SK-N-SH (cell line): ENCODE results near the gene FAM216A. TPM values are rescaled to one million over a fixed set of nuclear protein-coding genes. Genes with fewer than 3 reads are reported as not detected.

Experiments
- CTCF ChIA-PET: fragments of 300-600, 350-600 bp; formaldehyde crosslinking; extraction: SDS; loops from one replicate; lab custom pipeline; 2021; lab: Yijun Ruan, JAX
- POLR2A ChIA-PET: fragments of 350-600 bp; sonication (Branson Sonifier 250); formaldehyde crosslinking; extraction: SDS; loops from one replicate; lab custom pipeline; 2020; ENCODE audit warnings: antibody characterized with exemption, inconsistent platforms; lab: Yijun Ruan, JAX
- DNase-seq: peaks from one replicate; pipeline ENCODE4 v3.0.0; 2012
- H2AFZ ChIP-seq: fragments of 200-600 bp; sonication (generic); 2 replicates; pipeline ENCODE4 v1.8.1; 2016; ENCODE audit warnings: antibody characterized with exemption, mild to moderate bottlenecking, low read depth
- H3F3A ChIP-seq: fragments of 200-600 bp; sonication (generic); replicated peaks from 2 replicates; pipeline ENCODE3; 2016; ENCODE audit warnings: antibody characterized with exemption, mild to moderate bottlenecking; ENCODE audit not compliant: insufficient read depth
- H3K27ac ChIP-seq, 2 experiments: fragments of 200-500 bp in 1 of 2; fragments of 200-600 bp in 1 of 2; sonication (Bioruptor generic) in 1 of 2; sonication (generic), shearing (Covaris generic) in 1 of 2; 2 replicates each; pipeline versions ENCODE4 v1.5.1 to v1.6.1; 2014 to 2016; ENCODE audit warnings: low read depth in 2 of 2, inconsistent platforms in 1 of 2, low read length in 1 of 2, mild to moderate bottlenecking in 1 of 2, mixed read lengths in 1 of 2
- H3K27me3 ChIP-seq: fragments of 200-600 bp; sonication (generic), shearing (Covaris generic); 2 replicates; pipeline ENCODE4 v1.6.1; 2016; ENCODE audit warnings: mixed run types; ENCODE audit not compliant: insufficient read depth
- H3K36me3 ChIP-seq, 2 experiments: fragments of 200-500 bp in 1 of 2; fragments of 200-600 bp in 1 of 2; sonication (Bioruptor generic) in 1 of 2; sonication (generic) in 1 of 2; replicated peaks in 1 of 2; 2 replicates each; pipeline versions ENCODE3 to v1.5.1; 2014 to 2016; ENCODE audit warnings: low read length in 1 of 2, mild to moderate bottlenecking in 1 of 2; ENCODE audit not compliant: insufficient read depth in 2 of 2, control insufficient read depth in 1 of 2
- H3K4me1 ChIP-seq, 2 experiments: fragments of 200-500 bp in 1 of 2; fragments of 200-600 bp in 1 of 2; sonication (Bioruptor generic) in 1 of 2; sonication (generic), shearing (Covaris generic) in 1 of 2; 2 replicates each; pipeline versions ENCODE4 v1.5.1 to v1.6.1; 2014 to 2016; ENCODE audit warnings: low read depth in 1 of 2, low read length in 1 of 2, mixed run types in 1 of 2; ENCODE audit not compliant: insufficient read depth in 2 of 2, control insufficient read depth in 1 of 2
- H3K4me2 ChIP-seq: fragments of 200-600 bp; sonication (generic), shearing (Covaris generic); 2 replicates; pipeline ENCODE4 v1.6.1; 2017; ENCODE audit warnings: mixed run types
- H3K4me3 ChIP-seq, 2 experiments: fragments of 200-500 bp in 1 of 2; fragments of 200-600 bp in 1 of 2; sonication (Bioruptor generic) in 1 of 2; sonication (generic), shearing (Covaris generic) in 1 of 2; 2 replicates each; pipeline versions ENCODE4 v1.5.1 to v1.8.1; 2014 to 2016; ENCODE audit warnings: low read depth in 2 of 2, inconsistent platforms in 1 of 2, low read length in 1 of 2, mild to moderate bottlenecking in 1 of 2, mixed read lengths in 1 of 2, moderate library complexity in 1 of 2
- H3K79me2 ChIP-seq: fragments of 200-600 bp; sonication (generic); 2 replicates; pipeline ENCODE4 v1.8.1; 2017; ENCODE audit warnings: mild to moderate bottlenecking; ENCODE audit not compliant: insufficient read depth
- H3K9ac ChIP-seq: fragments of 200-600 bp; sonication (generic); 2 replicates; pipeline ENCODE4 v1.6.1; 2017; ENCODE audit warnings: mixed run types
- H3K9me2 ChIP-seq: fragments of 200-600 bp; sonication (generic); 2 replicates; pipeline ENCODE4 v1.6.1; 2017; ENCODE audit warnings: mixed run types
- H3K9me3 ChIP-seq: fragments of 200-600 bp; sonication (generic); 2 replicates; pipeline ENCODE4 v1.6.1; 2017; ENCODE audit warnings: mixed run types, mild to moderate bottlenecking, moderate library complexity
- H4K20me1 ChIP-seq: fragments of 200-600 bp; sonication (generic); 2 replicates; pipeline ENCODE4 v1.6.1; 2017; ENCODE audit warnings: mild to moderate bottlenecking, mixed run types; ENCODE audit not compliant: insufficient read depth
- CHD2 ChIP-seq: fragments of 150-350 bp; IDR thresholded peaks from 2 replicates; pipeline ENCODE4 v1.6.1; 2018; ENCODE audit warnings: low read length; ENCODE audit not compliant: partially characterized antibody
- ELF1 ChIP-seq: IDR thresholded peaks from 2 replicates; pipeline ENCODE4 v1.4.0; 2012
- EZH2phosphoT487 ChIP-seq: fragments of 200-600 bp; sonication (generic); IDR thresholded peaks from 2 replicates; pipeline ENCODE4 v1.6.1; 2017; ENCODE audit warnings: low read depth, mixed run types, mild to moderate bottlenecking, antibody characterized with exemption, moderate library complexity, borderline replicate concordance
- FOSL2 ChIP-seq: IDR thresholded peaks from 2 replicates; pipeline ENCODE4 v1.4.0; 2012; ENCODE audit warnings: low read depth, mild to moderate bottlenecking, moderate library complexity, borderline replicate concordance
- FOXJ3 ChIP-seq: sonication (generic); formaldehyde crosslinking; IDR thresholded peaks from 2 replicates; pipeline ENCODE4 v1.5.1; 2020; ENCODE audit warnings: mild to moderate bottlenecking, missing genetic modification reagents
- FOXM1 ChIP-seq: IDR thresholded peaks from 2 replicates; pipeline ENCODE4 v1.4.0; 2012; ENCODE audit warnings: low read depth, mild to moderate bottlenecking
- GABPA ChIP-seq: IDR thresholded peaks from 2 replicates; pipeline ENCODE4 v1.4.0; 2012; ENCODE audit warnings: low read depth, mild to moderate bottlenecking
- GATA2 ChIP-seq: sonication (generic); formaldehyde crosslinking; IDR thresholded peaks from 2 replicates; pipeline ENCODE4 v1.5.0; 2020; ENCODE audit warnings: mild to moderate bottlenecking, missing genetic modification reagents
- IRF3 ChIP-seq: fragments of 150-350 bp; IDR thresholded peaks from 2 replicates; pipeline ENCODE4 v1.6.1; 2016; ENCODE audit warnings: mild to moderate bottlenecking, low read depth, low read length
- NFIC ChIP-seq: IDR thresholded peaks from 2 replicates; pipeline ENCODE4 v1.4.0; 2012; ENCODE audit warnings: borderline replicate concordance
- PBX3 ChIP-seq: IDR thresholded peaks from 2 replicates; pipeline ENCODE4; 2012
- RAD21 ChIP-seq: IDR thresholded peaks from 2 replicates; pipeline ENCODE4 v1.6.1; 2012; ENCODE audit warnings: mild to moderate bottlenecking, low read length
- RCOR1 ChIP-seq: fragments of 150-350 bp; IDR thresholded peaks from 2 replicates; pipeline ENCODE4 v1.6.1; 2017; ENCODE audit warnings: antibody characterized with exemption, low read length
- SIN3A ChIP-seq: IDR thresholded peaks from 2 replicates; pipeline ENCODE4 v1.6.1; 2012; ENCODE audit warnings: low read depth, mild to moderate bottlenecking, low read length, moderate library complexity, borderline replicate concordance
- TAF1 ChIP-seq: IDR thresholded peaks from 2 replicates; pipeline ENCODE4 v1.6.1; 2012; ENCODE audit warnings: low read depth, mild to moderate bottlenecking, low read length, moderate library complexity, borderline replicate concordance
- TCF12 ChIP-seq: IDR thresholded peaks from 2 replicates; pipeline ENCODE4 v1.4.0; 2012
- YY1 ChIP-seq: IDR thresholded peaks from 2 replicates; pipeline ENCODE4 v1.4.0; 2012; ENCODE audit warnings: low read depth, mild to moderate bottlenecking
- WGBS: methylation state at CpG from one replicate; pipeline ENCODE4 v1.1.6; 2017; ENCODE audit warnings: low lambda C conversion rate; 5-methylcytosine and 5-hydroxymethylcytosine counted together
- polyA plus RNA-seq, 3 experiments: library from polyadenylated mRNA; depleted of rRNA; stranded (reverse); fragments of >200 nt; gene quantifications; 2 replicates each; pipeline ENCODE4 v1.2.3, GENCODE V29; 2012
- TF ChIP-seq, protein P1 (sequence below): IDR thresholded peaks from 2 replicates; pipeline ENCODE4 v1.4.0; 2012; ENCODE audit warnings: low read depth
- TF ChIP-seq, protein P2 (sequence below): fragments of 150-350 bp; IDR thresholded peaks from 2 replicates; pipeline ENCODE4 v1.6.1; 2017; ENCODE audit warnings: antibody characterized with exemption, low read length, low read depth, borderline replicate concordance

FAM216A gene
- polyA plus RNA-seq, 1 of the 3 experiments (the other 2 are of a cell fraction): 29.8 TPM

- no peak for TF ChIP-seq IRF3
- no peak for TF ChIP-seq TCF12
Measured at GRCh38 chr12:110498984-110499706, 30.5 kb downstream of the FAM216A start (continued).

- ChIA-PET POLR2A (no interaction called here), CTCF (interaction anchor here (0.8 to 2.1 kb wide), 4 partner anchors 32 to 101 kb away, joined by 3 to 11 read pairs (median 4); partner anchors contain the start of gene FAM216A)
- Histone ChIP-seq H3K27ac (peak overlapping the region; percentile 70 to 79), H3K4me2 (peak overlapping the region; percentile 91), H3F3A (peaks cover 17% of the 10 kb centered on the region), H3K27me3 (no peaks in the 10 kb centered on the region), H3K9ac (peak overlapping the region; percentile 87), H3K79me2 (peaks cover 55% of the 10 kb centered on the region), H2AFZ (peak overlapping the region; percentile 40; the same call in 1 of the 2 replicates), H4K20me1 (peaks cover 8% of the 10 kb centered on the region; the same call in 1 of the 2 replicates), H3K9me2 (no peaks in the 10 kb centered on the region), H3K36me3 (peaks cover 16 to 23% of the 10 kb centered on the region in 2 experiments), H3K9me3 (no peaks in the 10 kb centered on the region), H3K4me1 (peaks cover 10 to 20% of the 10 kb centered on the region in 2 experiments; a peak in 3 of 4 replicates), H3K4me3 (peak overlapping the region; percentile 85 to 94)
- TF ChIP-seq TCF12 (no peak), ELF1 (0 out of 2 replicates have a peak, but pooled peaks have one; percentile 11), TAF1 (peak; percentile 38; the same call in 1 of the 2 replicates)
- WGBS: 0% methylated on average over 17 of the region's 17 CpGs
- DNase-seq: peak; percentile 62
Measured at GRCh38 chr12:110501399-110501751, 32.7 kb downstream of the FAM216A start.

GRCh38 chr12:110501752-110502738, 33.4 kb downstream of the FAM216A start, which contains the start of the genes RAD9B and VPS29:
RAD9B (plus strand) TSS chr12:110502331; CDS start chr12:110502338, 7 bp downstream.
VPS29 (minus strand) TSS chr12:110502111; CDS start chr12:110502051, 60 bp downstream.
- H3F3A ChIP-seq: peaks cover 17% of the 10 kb centered on the region
- H2AFZ ChIP-seq: peak within 1 kb of the TSS; percentile 87
- peaks cover 8% of the 10 kb centered on the region; the same call in 1 of the 2 replicates for H4K20me1 ChIP-seq
- ChIA-PET POLR2A (no interaction called here), CTCF (interaction anchor here (1.0 to 1.6 kb wide), 3 partner anchors 34 to 100 kb away, joined by 5 to 7 read pairs (median 5); partner anchors contain the start of genes ARPC3, FAM216A and GPN3)
- WGBS: 22% methylated on average over 44 of the region's 61 CpGs
- peak within 1 kb of the TSS; percentile 85 to 94 for H3K4me3 ChIP-seq
- H3K27me3 ChIP-seq: no peaks in the 10 kb centered on the region
- no peaks in the 10 kb centered on the region for H3K9me2 ChIP-seq
- no peaks in the 10 kb centered on the region for H3K9me3 ChIP-seq
- peaks cover 10 to 20% of the 10 kb centered on the region in 2 experiments; a peak in 3 of 4 replicates for H3K4me1 ChIP-seq
- H3K36me3 ChIP-seq: peaks cover 10 to 18% of the 10 kb centered on the region in 2 experiments
- H3K4me2 ChIP-seq: peak within 1 kb of the TSS; percentile 91
- H3K79me2 ChIP-seq: peaks cover 48% of the 10 kb centered on the region
- peak within 1 kb of the TSS; percentile 87 for H3K9ac ChIP-seq
- peak; percentile 93 for DNase-seq
- H3K27ac ChIP-seq: peak within 1 kb of the TSS; percentile 70 to 79
- TF ChIP-seq GATA2 (CRISPR knock-in tag): no peak
- TF ChIP-seq RCOR1: 0 out of 2 replicates have a peak, but pooled peaks have one; percentile 24
- TF ChIP-seq, protein P1, sequence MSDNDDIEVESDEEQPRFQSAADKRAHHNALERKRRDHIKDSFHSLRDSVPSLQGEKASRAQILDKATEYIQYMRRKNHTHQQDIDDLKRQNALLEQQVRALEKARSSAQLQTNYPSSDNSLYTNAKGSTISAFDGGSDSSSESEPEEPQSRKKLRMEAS: peak; percentile 100
- no peak for TF ChIP-seq FOSL2
- TF ChIP-seq ELF1: peak; percentile 69; the same call in 1 of the 2 replicates
- TF ChIP-seq CHD2: peak; percentile 95
- no peak for TF ChIP-seq GABPA
- no peak for TF ChIP-seq FOXJ3 (CRISPR knock-in tag)
- TF ChIP-seq FOXM1: no peak
- TF ChIP-seq, protein P2, sequence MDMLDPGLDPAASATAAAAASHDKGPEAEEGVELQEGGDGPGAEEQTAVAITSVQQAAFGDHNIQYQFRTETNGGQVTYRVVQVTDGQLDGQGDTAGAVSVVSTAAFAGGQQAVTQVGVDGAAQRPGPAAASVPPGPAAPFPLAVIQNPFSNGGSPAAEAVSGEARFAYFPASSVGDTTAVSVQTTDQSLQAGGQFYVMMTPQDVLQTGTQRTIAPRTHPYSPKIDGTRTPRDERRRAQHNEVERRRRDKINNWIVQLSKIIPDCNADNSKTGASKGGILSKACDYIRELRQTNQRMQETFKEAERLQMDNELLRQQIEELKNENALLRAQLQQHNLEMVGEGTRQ: no peak
- TF ChIP-seq SIN3A: 0 out of 2 replicates have a peak, but pooled peaks have one; percentile 23
- no peak for TF ChIP-seq RAD21
- no peak for TF ChIP-seq PBX3
- TF ChIP-seq EZH2phosphoT487: no peak
- TF ChIP-seq YY1: peak; percentile 76
- no peak for TF ChIP-seq NFIC
- TF ChIP-seq TCF12: no peak
